GM19043 (cell line): ENCODE data around the gene STIM1.

Source experiments
- ATAC-seq: cut with Tn5 transposase; IDR thresholded peaks from one replicate; pipeline ENCODE4 v1.9.1; 2021; ENCODE audit warnings: low read depth; ENCODE audit not compliant: unreplicated experiment

STIM1 gene

GRCh38 chr11:3942160-3942955, 86.9 kb downstream of the STIM1 start:
- no peak for ATAC-seq

- ATAC-seq: no peak
Observed at GRCh38 chr11:3942956-3943497, 87.6 kb downstream of the STIM1 start.

- no peak for ATAC-seq
Observed at GRCh38 chr11:3944198-3944597, 88.7 kb downstream of the STIM1 start.

- ATAC-seq: no peak
Observed at GRCh38 chr11:3946455-3947017, 91.1 kb downstream of the STIM1 start.

GRCh38 chr11:3947061-3947460, 91.6 kb downstream of the STIM1 start:
- peak; percentile 76 for ATAC-seq

GRCh38 chr11:3949125-3949524, 93.7 kb downstream of the STIM1 start:
- peak; percentile 50 for ATAC-seq

GRCh38 chr11:3950996-3951660, 95.7 kb downstream of the STIM1 start:
- no peak for ATAC-seq

GRCh38 chr11:3952715-3953114, 97.3 kb downstream of the STIM1 start:
- no peak for ATAC-seq

GRCh38 chr11:3953327-3953726, 97.9 kb downstream of the STIM1 start:
- ATAC-seq: no peak

- ATAC-seq: no peak
Observed at GRCh38 chr11:3954448-3955298, 99.2 kb downstream of the STIM1 start.

- ATAC-seq: no peak
Observed at GRCh38 chr11:3955299-3955665, 99.8 kb downstream of the STIM1 start.

- no peak for ATAC-seq
Observed at GRCh38 chr11:3956038-3956437, 100.6 kb downstream of the STIM1 start.

GRCh38 chr11:3956748-3957147, 101.3 kb downstream of the STIM1 start:
- no peak for ATAC-seq

GRCh38 chr11:3957437-3957836, 102.0 kb downstream of the STIM1 start:
- ATAC-seq: no peak

- no peak for ATAC-seq
Observed at GRCh38 chr11:3958281-3958680, 102.8 kb downstream of the STIM1 start.

- peak; percentile 74 for ATAC-seq
Observed at GRCh38 chr11:3959015-3959902, 103.8 kb downstream of the STIM1 start.

- ATAC-seq: no peak
Observed at GRCh38 chr11:3959903-3960265, 104.4 kb downstream of the STIM1 start.

GRCh38 chr11:3962406-3962840, 107.0 kb downstream of the STIM1 start:
- no peak for ATAC-seq

- no peak for ATAC-seq
Observed at GRCh38 chr11:3964056-3964455, 108.6 kb downstream of the STIM1 start.
